CD4-positive, alpha-beta T cell treated with Interleukin-10 for 1 hour (primary cell): ENCODE data around the gene WDR77.

Source experiments
- DNase-seq: peaks from one replicate; pipeline ENCODE4 v3.0.0-alpha.2; 2020

Gene WDR77

DNA sequence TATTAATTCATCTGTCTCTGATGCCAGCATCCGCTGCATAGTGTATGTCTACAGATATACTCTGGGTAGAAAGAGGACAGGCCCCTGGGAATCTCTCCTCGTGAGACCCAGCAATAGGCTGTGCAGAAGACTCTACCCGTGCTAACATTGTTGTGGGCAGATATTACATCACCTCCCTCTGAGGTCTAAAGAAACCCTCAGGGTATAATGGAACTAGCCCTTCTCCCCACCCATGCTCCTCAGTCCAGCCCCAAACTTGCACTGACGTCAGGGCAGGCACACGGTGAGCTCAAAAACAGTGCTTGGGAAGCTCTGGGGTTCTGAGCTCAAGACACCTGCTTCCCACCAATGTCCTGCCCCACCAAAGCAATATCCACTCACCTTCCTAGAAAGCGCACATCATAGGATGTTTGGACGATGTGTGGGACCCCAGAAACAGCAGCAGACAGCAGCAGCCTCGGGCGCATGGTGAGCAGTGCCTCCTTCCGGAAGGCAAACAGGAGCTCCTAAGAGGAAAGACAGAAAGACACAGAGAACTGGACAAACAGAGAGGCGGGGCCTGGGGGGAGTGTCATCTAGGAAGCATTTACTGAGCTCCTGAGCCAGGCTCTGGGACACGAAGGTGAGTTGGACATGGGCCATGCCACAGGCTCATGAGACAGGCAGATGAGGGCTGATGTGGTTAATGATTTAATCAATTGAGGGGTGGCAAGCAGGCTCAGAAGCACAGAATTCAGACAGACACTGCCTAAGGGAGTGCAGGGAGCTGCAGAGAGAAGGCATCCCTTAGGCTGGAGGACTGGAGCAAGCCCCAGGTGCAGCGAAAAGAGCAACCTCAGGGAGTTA lies 26.3 kb downstream of the WDR77 start:
- DNase-seq: no peak

DNA sequence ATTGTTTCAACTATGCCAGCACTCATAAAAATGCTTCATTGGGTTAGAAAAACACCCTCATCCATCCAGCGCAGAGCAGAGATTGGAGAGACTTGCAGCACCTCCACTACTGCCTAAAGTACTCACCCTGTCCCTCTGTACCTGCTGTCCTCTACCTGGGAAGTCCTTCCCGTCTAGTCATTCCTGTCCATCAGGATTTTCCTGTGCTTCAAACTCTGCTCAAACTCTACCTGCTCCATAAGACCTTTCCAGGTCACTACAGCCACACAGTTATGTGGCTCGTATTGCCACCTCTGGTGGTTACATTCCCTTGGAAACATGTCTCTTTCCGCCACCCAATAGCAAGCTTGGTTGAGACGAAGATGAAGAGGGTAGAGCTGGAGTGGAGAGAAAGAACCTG lies 28.7 kb downstream of the WDR77 start:
- no peak for DNase-seq

DNA sequence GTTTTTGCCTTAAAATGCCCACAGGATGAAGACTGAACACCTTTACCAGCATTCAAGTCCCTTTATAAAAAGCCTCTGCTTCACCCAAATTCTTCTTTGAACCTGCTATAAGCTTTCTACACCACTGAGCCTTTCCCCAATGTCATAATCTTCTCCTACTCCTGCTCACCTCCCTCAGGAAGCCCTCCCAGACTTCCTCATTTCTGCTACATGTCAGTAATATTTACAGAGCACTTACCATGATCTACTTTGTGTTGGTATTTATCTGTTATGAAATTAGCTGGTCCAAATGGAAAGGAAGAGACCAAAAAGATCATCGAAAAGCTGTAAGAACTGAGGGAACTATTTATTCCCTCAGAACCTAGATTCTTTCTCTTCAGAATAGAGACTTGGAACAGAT lies 30.0 kb downstream of the WDR77 start:
- DNase-seq: no peak

DNA sequence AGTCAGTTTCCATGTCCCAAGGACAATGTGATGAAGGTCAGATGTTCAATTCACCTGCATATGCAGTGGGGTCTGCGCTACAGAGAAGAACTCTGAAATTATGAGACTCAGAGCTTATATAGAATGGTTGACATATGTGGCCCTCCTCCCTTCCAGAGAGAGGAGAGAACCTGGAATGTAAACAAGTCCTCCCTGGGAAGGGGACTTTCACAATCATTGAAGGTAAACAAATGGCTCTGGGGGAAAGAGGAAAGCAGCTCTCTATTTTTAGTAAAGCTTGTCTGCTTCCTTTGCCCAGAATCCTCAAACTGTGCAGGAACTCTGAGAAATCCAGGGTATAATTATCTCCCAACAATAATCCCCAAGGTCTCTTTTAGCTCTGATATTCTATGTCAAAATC lies 31.3 kb downstream of the WDR77 start:
- no peak for DNase-seq

DNA sequence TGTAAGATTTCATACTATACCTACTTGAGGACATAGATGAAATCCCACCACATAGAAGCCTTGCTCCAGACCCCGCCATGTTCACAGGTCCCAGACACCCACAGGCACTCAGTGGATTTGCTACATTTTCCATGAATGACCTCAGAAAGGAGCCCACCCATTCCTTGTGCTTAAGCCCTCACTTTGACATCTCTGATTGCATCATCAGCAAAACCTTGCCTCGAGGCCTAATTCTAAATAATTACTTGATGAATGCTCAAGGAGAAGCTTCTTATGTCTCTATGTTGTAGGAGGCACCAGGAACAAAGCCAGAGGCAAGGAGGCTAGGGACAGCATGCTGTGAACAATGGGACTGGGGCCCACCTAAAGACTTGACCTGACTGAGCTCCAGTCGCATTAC lies 33.6 kb downstream of the WDR77 start:
- no peak for DNase-seq

DNA sequence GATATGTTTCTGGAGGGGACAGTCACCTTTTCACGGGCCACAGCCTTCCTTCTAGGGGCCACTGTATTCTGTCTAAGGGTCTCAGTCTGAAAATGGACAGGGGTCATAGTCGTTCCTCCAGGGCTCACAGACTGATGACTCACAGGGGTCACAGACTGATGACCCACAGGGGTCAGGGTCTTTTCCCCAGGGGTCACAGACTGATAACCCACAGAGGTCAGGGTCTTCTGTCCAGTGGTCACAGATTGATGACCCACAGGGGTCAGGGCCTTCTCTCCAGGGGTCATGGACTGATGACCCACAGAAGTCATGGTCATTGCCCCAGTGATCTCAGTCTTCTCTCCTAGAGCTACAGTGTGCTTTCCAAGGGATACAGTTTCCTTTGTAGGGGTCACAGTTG lies 34.3 kb downstream of the WDR77 start:
- no peak for DNase-seq

DNA sequence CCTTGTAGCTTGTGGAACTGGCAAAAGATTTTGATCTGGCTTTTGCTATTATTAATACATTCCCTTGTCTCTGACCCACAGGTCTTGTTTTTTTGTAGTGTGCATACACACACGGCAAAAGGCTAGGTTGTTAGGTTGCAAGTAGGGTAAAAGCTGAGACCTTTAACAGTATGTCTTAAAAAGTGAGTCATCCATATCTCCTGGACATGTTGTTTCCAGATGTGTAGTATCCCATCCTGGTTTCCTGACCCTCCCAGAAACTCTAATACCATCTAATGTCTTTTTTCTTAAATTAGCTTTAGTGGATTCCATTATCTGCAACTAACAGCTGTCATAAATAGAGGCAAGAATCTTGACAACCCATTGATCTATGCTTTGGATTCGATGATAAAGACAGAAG lies 36.2 kb downstream of the WDR77 start:
- DNase-seq: no peak

DNA sequence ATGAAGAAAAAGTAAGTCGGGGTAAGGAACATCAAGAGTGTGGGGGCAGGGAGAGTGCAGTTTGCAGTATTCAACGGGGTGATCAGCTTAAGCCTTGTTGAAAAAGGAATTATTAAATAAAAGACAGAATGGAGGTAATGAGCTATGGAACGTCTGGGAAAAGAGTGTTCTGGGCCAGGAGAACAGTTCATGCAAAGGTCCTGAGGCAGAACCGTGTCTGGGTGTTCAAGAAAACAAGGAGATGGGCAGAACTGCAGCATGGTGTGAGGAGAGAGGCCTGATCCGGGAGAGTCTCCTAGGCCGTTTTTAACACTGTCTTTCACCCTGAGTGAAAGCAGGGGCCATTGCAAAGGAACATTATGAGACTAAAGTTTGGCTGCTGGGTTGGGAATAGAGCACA lies 41.8 kb downstream of the WDR77 start:
- DNase-seq: no peak

DNA sequence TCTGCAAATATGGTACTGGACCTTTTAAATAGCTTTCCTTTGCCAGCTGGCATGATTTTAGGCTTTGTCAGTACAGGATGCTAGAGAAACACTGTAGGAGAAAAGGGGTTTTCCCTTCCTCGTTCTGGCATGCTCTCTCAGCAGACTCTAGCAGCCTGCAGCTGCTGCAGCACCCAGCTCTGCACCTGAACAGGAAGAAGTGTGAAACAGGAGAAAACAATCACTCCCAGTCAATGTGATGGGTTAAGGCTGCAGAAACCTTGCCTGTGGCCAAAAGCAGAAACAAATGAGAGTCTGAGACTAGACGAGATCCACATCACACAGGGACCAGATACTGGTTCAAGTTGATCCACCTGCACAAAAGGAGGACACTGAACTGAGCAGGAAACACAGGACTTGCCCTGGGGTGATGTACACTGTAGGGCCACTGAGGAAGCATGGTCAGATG lies 42.7 kb downstream of the WDR77 start:
- DNase-seq: peak; percentile 51

DNA sequence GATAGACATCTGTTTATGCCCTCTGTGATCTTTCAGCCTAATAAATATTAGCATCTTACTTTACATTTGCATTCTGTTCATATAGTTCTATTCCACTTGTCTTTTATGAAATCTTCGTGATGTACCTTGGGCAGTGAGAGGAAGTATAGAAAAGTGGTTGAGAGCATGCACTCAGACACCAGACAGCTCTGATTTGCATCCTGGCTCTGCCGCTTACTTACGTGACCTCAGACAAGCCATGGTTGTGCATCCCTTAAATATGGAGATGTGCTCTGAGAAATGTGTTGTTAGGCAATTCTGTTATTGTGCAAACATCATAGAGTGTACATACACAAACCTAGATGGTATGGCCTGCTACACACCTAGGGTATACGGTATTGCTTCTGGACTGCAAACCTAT lies 44.5 kb downstream of the WDR77 start:
- DNase-seq: no peak

DNA sequence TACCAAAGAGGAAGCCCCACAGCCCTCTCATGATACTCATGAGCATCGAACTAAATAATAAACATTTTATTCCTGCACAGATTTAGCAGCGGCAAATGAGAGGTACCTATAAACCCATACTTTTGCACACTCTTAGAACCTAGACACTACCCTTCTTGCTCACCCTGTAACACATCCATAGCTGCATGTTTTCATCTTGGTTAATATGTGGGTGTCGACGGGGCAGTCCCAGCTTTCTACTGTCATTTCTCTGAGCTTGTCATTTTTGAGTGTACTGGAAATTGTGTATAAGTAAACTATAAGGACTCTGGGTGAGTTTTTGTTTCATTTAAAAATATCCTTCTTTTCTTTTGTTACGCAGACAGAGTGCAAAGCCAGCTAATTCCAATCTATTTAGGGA lies 47.0 kb downstream of the WDR77 start:
- no peak for DNase-seq

DNA sequence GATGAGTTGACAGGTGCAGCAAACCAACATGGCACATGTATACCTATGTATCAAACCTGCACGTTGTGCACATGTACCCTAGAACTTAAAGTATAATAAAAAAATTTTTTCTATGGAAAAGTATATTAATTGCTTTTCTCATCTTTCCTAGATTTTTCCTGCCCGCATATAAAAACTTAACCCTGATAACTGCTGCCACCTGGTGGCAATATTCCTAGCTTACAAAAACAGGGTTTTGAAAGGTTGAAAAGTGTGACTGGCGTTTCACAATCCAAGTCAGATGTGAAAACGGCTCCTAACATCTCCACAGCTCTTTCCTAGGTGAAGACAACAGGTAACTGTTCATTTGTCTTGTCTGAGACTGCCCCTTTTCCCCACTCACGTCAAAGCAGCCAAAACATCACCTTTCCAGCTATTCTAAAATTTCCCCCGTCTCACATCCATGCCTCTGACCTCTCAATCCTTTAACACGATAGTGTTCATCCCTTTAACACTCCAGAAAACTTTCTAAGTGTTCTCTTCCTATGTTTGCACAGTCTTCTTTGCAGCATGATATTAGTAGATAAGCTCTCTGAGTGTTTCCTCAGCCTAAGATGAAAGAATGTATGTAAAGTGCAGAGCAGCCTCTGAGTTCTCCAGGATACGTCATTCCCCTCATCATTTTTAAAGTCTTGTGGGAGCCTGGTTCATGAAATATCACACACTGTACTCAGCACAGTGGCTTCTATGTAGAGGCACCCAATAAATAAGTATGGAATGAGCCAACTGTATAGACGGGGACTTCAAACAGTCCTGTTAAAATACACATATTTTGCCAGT lies 49.1 kb downstream of the WDR77 start:
- peak; percentile 57 for DNase-seq

DNA sequence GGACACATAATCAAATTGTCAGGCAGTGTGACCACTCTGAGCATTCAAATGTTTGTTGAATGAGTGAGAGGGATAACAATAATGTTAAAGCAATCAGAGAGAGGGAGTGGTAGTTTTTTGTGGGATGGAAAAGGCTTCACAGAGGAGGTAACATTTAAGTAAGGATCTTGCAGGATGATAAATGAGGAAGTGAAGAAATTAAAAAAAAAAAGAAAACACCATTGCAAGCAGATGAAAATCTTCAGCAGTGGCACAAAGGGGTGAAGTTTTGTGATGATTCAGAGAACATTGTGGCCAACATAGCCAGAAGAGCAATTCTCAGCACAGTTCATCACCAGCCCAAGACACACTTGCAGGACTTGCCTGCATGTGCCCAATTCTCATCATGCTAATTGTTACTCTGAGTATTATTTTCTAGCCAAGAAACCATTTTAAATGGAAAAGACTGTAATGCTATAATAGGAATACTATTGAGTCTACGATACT lies 56.6 kb downstream of the WDR77 start:
- no peak for DNase-seq

DNA sequence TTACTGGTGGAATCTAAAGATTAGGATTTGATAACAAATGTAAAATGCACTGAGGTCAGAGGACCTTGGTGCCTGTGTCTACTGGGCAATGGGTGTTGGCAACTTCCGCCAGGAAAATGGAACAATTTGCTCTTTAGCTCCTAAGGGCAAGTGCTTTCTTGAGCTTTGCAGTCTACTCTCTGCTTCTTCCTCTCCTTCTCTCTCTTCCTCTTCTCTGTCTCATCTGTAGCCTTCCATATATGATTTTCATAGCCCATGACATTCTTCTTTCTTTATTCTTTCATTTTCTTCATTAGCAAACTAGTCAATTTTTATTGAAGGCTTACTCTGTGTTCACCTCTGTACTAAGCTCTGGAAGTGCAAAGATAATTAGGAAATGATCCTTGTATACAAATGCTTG lies 57.0 kb downstream of the WDR77 start:
- DNase-seq: no peak
